ENCODE results near the gene ACTR3C.

DNA sequence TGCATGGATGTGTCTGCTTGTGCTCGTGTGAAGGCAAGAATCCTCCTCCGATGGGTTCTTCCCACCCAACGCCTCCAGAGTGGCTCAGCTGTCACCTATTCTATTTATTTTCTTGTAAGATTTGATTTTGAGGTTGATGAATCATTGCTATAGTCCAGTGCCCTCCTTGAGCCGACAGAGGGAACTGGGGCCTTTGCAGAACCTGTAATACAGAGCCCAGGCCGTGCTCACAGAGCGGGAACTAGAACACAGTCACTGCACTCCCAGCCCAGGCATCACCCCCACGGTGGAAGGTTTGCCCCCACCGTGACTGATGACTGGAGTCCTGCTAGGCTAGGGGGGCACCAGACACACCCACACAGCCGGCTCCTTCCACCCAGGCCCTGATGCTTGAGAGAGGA lies 16.1 kb upstream of the ACTR3C start:
- TF ChIP-seq SIN3A (IDR thresholded peaks at IDR 0.05; ENCODE audit: borderline replicate concordance, low read depth, low read length) (no peak), CTCF (IDR thresholded peaks at IDR 0.05) (no peak), RAD21 (IDR thresholded peaks at IDR 0.05; ENCODE audit: low read length) (no peak), TAF1 (IDR thresholded peaks at IDR 0.05; ENCODE audit: borderline replicate concordance, low read depth, low read length) (no peak), EP300 (IDR thresholded peaks at IDR 0.05; ENCODE audit: borderline replicate concordance in 1 of 2, low read depth in 1 of 2, low read length in 1 of 2) (no peak), POLR2AphosphoS5 (IDR thresholded peaks at IDR 0.05; ENCODE audit: low read depth, low read length) (no peak)
- TF ChIP-seq, protein P1, sequence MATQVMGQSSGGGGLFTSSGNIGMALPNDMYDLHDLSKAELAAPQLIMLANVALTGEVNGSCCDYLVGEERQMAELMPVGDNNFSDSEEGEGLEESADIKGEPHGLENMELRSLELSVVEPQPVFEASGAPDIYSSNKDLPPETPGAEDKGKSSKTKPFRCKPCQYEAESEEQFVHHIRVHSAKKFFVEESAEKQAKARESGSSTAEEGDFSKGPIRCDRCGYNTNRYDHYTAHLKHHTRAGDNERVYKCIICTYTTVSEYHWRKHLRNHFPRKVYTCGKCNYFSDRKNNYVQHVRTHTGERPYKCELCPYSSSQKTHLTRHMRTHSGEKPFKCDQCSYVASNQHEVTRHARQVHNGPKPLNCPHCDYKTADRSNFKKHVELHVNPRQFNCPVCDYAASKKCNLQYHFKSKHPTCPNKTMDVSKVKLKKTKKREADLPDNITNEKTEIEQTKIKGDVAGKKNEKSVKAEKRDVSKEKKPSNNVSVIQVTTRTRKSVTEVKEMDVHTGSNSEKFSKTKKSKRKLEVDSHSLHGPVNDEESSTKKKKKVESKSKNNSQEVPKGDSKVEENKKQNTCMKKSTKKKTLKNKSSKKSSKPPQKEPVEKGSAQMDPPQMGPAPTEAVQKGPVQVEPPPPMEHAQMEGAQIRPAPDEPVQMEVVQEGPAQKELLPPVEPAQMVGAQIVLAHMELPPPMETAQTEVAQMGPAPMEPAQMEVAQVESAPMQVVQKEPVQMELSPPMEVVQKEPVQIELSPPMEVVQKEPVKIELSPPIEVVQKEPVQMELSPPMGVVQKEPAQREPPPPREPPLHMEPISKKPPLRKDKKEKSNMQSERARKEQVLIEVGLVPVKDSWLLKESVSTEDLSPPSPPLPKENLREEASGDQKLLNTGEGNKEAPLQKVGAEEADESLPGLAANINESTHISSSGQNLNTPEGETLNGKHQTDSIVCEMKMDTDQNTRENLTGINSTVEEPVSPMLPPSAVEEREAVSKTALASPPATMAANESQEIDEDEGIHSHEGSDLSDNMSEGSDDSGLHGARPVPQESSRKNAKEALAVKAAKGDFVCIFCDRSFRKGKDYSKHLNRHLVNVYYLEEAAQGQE (IDR thresholded peaks at IDR 0.05; ENCODE audit: low read depth, low read length), result no peak
